NT2/D1 (cell line): ENCODE results near the gene ADARB2.

Source experiments
- SUZ12 ChIP-seq: IDR thresholded peaks from 2 replicates; pipeline ENCODE4 v1.6.1; 2011; ENCODE audit not compliant: insufficient read length, insufficient read depth; ENCODE audit errors: extremely low read depth
- ZNF274 ChIP-seq: IDR thresholded peaks from 2 replicates; pipeline ENCODE4 v1.6.1; 2011; ENCODE audit warnings: mild to moderate bottlenecking, low read depth, low read length

- TF ChIP-seq ZNF274 (no peak), SUZ12 (no peak)
These were observed 345.2 kb downstream of the ADARB2 start for GRCh38 chr10:1392127-1392526.
